Naive thymus-derived CD4-positive, alpha-beta T cell (primary cell): Measurements from ENCODE around the gene FAM20A. TPM values are rescaled to one million over a fixed set of nuclear protein-coding genes. Genes with fewer than 3 reads are reported as not detected.

Source experiments
- ATAC-seq: fragments of 150-1000 bp; cut with Tn5 transposase; 2 replicates; pipeline ENCODE4 v1.10.0; 2021; ENCODE audit warnings: mild to moderate bottlenecking, moderate library complexity
- CTCF ChIA-PET: fragments of 350-600 bp; sonication (Branson Sonifier 250); formaldehyde crosslinking; loops from one replicate; lab custom pipeline; 2021; ENCODE audit warnings: antibody characterized with exemption; lab: Charles Lee
- POLR2A ChIA-PET: fragments of 350-600 bp; sonication (Branson Sonifier 250); formaldehyde crosslinking; loops from one replicate; lab custom pipeline; 2021; ENCODE audit warnings: antibody characterized with exemption, inconsistent platforms; lab: Charles Lee
- DNase-seq, 9 donors: peaks; one replicate each; pipeline versions ENCODE4 v3.0.0 to v3.0.0-alpha.2; 2020 to 2022; ENCODE audit warnings: mixed read lengths in 1 of 9
- H3K27ac ChIP-seq: one replicate; pipeline ENCODE4 v1.7.0; 2013; ENCODE audit warnings: mild to moderate bottlenecking, low read depth, low read length, moderate library complexity
- H3K27me3 ChIP-seq, 2 donors: one replicate each; pipeline ENCODE4 v1.7.0; 2013; ENCODE audit warnings: low read length in 2 of 2, mild to moderate bottlenecking in 2 of 2, moderate library complexity in 2 of 2; ENCODE audit not compliant: control insufficient read depth in 2 of 2, insufficient read depth in 2 of 2
- H3K36me3 ChIP-seq, 3 experiments: 1 replicate in 2 of 3; 2 replicates in 1 of 3; pipeline ENCODE4 v1.7.0; 2013; ENCODE audit warnings: low read length in 3 of 3, mild to moderate bottlenecking in 3 of 3, moderate library complexity in 1 of 3; ENCODE audit not compliant: insufficient read depth in 3 of 3, control insufficient read depth in 2 of 3
- H3K4me1 ChIP-seq, 2 donors: one replicate each; pipeline ENCODE4 v1.7.0; 2013; ENCODE audit warnings: low read length in 2 of 2, mild to moderate bottlenecking in 2 of 2, moderate library complexity in 1 of 2; ENCODE audit not compliant: control insufficient read depth in 2 of 2, insufficient read depth in 2 of 2
- H3K4me3 ChIP-seq: 2 replicates; pipeline ENCODE4 v1.7.0; 2013; ENCODE audit warnings: mild to moderate bottlenecking, low read length
- H3K9me3 ChIP-seq, 3 experiments: 1 replicate in 2 of 3; 2 replicates in 1 of 3; pipeline ENCODE4 v1.7.0; 2013; ENCODE audit warnings: low read length in 3 of 3; ENCODE audit not compliant: control insufficient read depth in 2 of 3
- H3K27ac Mint-ChIP-seq, 9 donors: one replicate each; pipeline ENCODE4 v1.8.0; 2020 to 2022; ENCODE audit warnings: mixed read lengths in 9 of 9, mild to moderate bottlenecking in 8 of 9, moderate library complexity in 5 of 9, inconsistent platforms in 2 of 9
- H3K27me3 Mint-ChIP-seq, 5 donors: one replicate each; pipeline ENCODE4 v1.8.0; 2021 to 2022; ENCODE audit warnings: mixed read lengths in 5 of 5, mild to moderate bottlenecking in 1 of 5
- H3K36me3 Mint-ChIP-seq, 5 donors: one replicate each; pipeline ENCODE4 v1.8.0; 2020 to 2022; ENCODE audit warnings: mixed read lengths in 5 of 5, mild to moderate bottlenecking in 3 of 5, inconsistent platforms in 1 of 5
- H3K4me1 Mint-ChIP-seq, 7 donors: one replicate each; pipeline ENCODE4 v1.8.0; 2020 to 2022; ENCODE audit warnings: mixed read lengths in 7 of 7, mild to moderate bottlenecking in 3 of 7, inconsistent platforms in 1 of 7
- H3K4me3 Mint-ChIP-seq, 10 donors: one replicate each; pipeline ENCODE4 v1.8.0; 2020 to 2022; ENCODE audit warnings: mild to moderate bottlenecking in 10 of 10, mixed read lengths in 10 of 10, moderate library complexity in 6 of 10, inconsistent platforms in 2 of 10
- H3K9me3 Mint-ChIP-seq, 11 donors: one replicate each; pipeline ENCODE4 v1.8.0; 2020 to 2022; ENCODE audit warnings: mixed read lengths in 11 of 11, mild to moderate bottlenecking in 4 of 11, inconsistent platforms in 1 of 11, moderate library complexity in 1 of 11
- intact Hi-C, 2 donors: fragments of 100-400 bp; cut with micrococcal nuclease; formaldehyde crosslinking; loops; one replicate each; pipeline ENCODE4 v1.15.1; 2023
- polyA plus RNA-seq, 2 donors: library from polyadenylated mRNA; unstranded; fragments of 300-500 nt; fragmentation: Illumina TruSeq; gene quantifications; one replicate each; pipeline ENCODE4 v1.2.3, GENCODE V29; 2021
- total RNA-seq, 6 experiments: library from RNA in 5 of 6; stranded (reverse) in 5 of 6; gene quantifications; 1 replicate in 5 of 6; 2 replicates in 1 of 6; pipeline ENCODE4 v1.2.3 and lab custom pipeline; 2021 to 2026

The FAM20A gene
- total and polyA plus RNA-seq, 7 experiments from 2014 or later: 0.19 to 2.9 (median 0.42) TPM; not detected in 4

GRCh38 chr17:68509141-68510057 lies 91.8 kb downstream of the FAM20A start:
- H3K4me3 Mint-ChIP-seq: peak overlapping the region in 4 of 10 donors; percentile 0 to 99 (median 49)
- Histone ChIP-seq H3K36me3 (peaks cover 0 to 8% (median 0%) of the 10 kb centered on the region in 3 experiments), H3K4me1 (peaks cover 13 to 19% of the 10 kb centered on the region in 2 donors), H3K27ac (no peak overlapping the region), H3K9me3 (no peaks in the 10 kb centered on the region), H3K4me3 (no peak overlapping the region), H3K27me3 (no peaks in the 10 kb centered on the region)
- intact Hi-C loops: loop anchor here (5.0 to 10.0 kb wide), 4 partner anchors 162 to 1132 kb away; partner anchors contain the start of genes MAP2K6 (in 1 of the 2) and PITPNC1 (in 1 of the 2)
- H3K36me3 Mint-ChIP-seq: peaks cover 0 to 9% (median 0%) of the 10 kb centered on the region in 5 donors
- peaks cover 0 to 6% (median 0%) of the 10 kb centered on the region in 11 donors for H3K9me3 Mint-ChIP-seq
- H3K27ac Mint-ChIP-seq: peak overlapping the region in 7 of 9 donors; percentile 4 to 100 (median 64)
- CTCF ChIA-PET: interaction anchor here (0.6 kb wide), 1 partner anchor 279 kb away, joined by 3 read pairs; no protein-coding TSS in a partner anchor
- POLR2A ChIA-PET: no interaction called here
- peaks cover 20 to 59% (median 27%) of the 10 kb centered on the region in 7 donors for H3K4me1 Mint-ChIP-seq
- DNase-seq (no peak), ATAC-seq (no peak)
- no peaks in the 10 kb centered on the region for H3K27me3 Mint-ChIP-seq

GRCh38 chr17:68507576-68507975 lies 93.6 kb downstream of the FAM20A start:
- ChIA-PET CTCF (no interaction called here), POLR2A (no interaction called here)
- Mint-ChIP-seq H3K4me1 (peaks cover 6 to 42% (median 12%) of the 10 kb centered on the region in 7 donors), H3K4me3 (no peak overlapping the region), H3K36me3 (peaks cover 0 to 8% (median 0%) of the 10 kb centered on the region in 5 donors), H3K27me3 (no peaks in the 10 kb centered on the region), H3K9me3 (peaks cover 0 to 6% (median 0%) of the 10 kb centered on the region in 11 donors), H3K27ac (peak overlapping the region in 1 of 9 donors; percentile 18)
- Histone ChIP-seq H3K27ac (no peak overlapping the region), H3K27me3 (no peaks in the 10 kb centered on the region), H3K36me3 (peaks cover 0 to 8% (median 0%) of the 10 kb centered on the region in 3 experiments), H3K4me1 (peaks cover 6% of the 10 kb centered on the region in 2 donors), H3K4me3 (no peak overlapping the region), H3K9me3 (no peaks in the 10 kb centered on the region)
- DNase-seq: no peak
- ATAC-seq: no peak
- intact Hi-C loops: no loop called here

- DNase-seq: no peak
- peaks cover 1 to 38% (median 8%) of the 10 kb centered on the region in 7 donors for H3K4me1 Mint-ChIP-seq
- H3K27ac Mint-ChIP-seq: no peak overlapping the region
- Histone ChIP-seq H3K36me3 (no peaks in the 10 kb centered on the region), H3K9me3 (no peaks in the 10 kb centered on the region), H3K27me3 (no peaks in the 10 kb centered on the region), H3K4me1 (no peaks in the 10 kb centered on the region), H3K27ac (no peak overlapping the region), H3K4me3 (no peak overlapping the region)
- peaks cover 0 to 13% (median 0%) of the 10 kb centered on the region in 5 donors for H3K36me3 Mint-ChIP-seq
- no peak for ATAC-seq
- intact Hi-C loops: no loop called here
- ChIA-PET POLR2A (no interaction called here), CTCF (no interaction called here)
- peaks cover 0 to 4% (median 0%) of the 10 kb centered on the region in 5 donors for H3K27me3 Mint-ChIP-seq
- H3K4me3 Mint-ChIP-seq: no peak overlapping the region
- peaks cover 0 to 2% (median 0%) of the 10 kb centered on the region in 11 donors for H3K9me3 Mint-ChIP-seq
Observed at GRCh38 chr17:68505951-68506350, 95.2 kb downstream of the FAM20A start.

- Histone ChIP-seq H3K36me3 (no peaks in the 10 kb centered on the region), H3K9me3 (no peaks in the 10 kb centered on the region), H3K27me3 (no peaks in the 10 kb centered on the region), H3K4me1 (no peaks in the 10 kb centered on the region), H3K4me3 (no peak overlapping the region), H3K27ac (no peak overlapping the region)
- POLR2A ChIA-PET: no interaction called here
- ATAC-seq (no peak), DNase-seq (no peak)
- Mint-ChIP-seq H3K36me3 (peaks cover 0 to 16% (median 0%) of the 10 kb centered on the region in 5 donors), H3K9me3 (peaks cover 0 to 5% (median 0%) of the 10 kb centered on the region in 11 donors), H3K4me3 (no peak overlapping the region), H3K27ac (peak overlapping the region in 3 of 9 donors; percentile 25 to 76 (median 26)), H3K4me1 (peaks cover 10 to 36% (median 14%) of the 10 kb centered on the region in 7 donors), H3K27me3 (peaks cover 0 to 4% (median 0%) of the 10 kb centered on the region in 5 donors)
- intact Hi-C loops: no loop called here
- CTCF ChIA-PET: no interaction called here
Observed at GRCh38 chr17:68501074-68501473, 100.1 kb downstream of the FAM20A start.

GRCh38 chr17:68499587-68499986 lies 101.6 kb downstream of the FAM20A start:
- no peaks in the 10 kb centered on the region for H3K9me3 ChIP-seq
- intact Hi-C loops: no loop called here
- DNase-seq (no peak), ATAC-seq (no peak)
- Mint-ChIP-seq H3K4me1 (peaks cover 10 to 36% (median 14%) of the 10 kb centered on the region in 7 donors), H3K4me3 (no peak overlapping the region), H3K9me3 (peaks cover 0 to 5% (median 0%) of the 10 kb centered on the region in 11 donors), H3K27me3 (peaks cover 0 to 4% (median 0%) of the 10 kb centered on the region in 5 donors), H3K36me3 (peaks cover 0 to 13% (median 0%) of the 10 kb centered on the region in 5 donors), H3K27ac (peak overlapping the region in 1 of 9 donors; percentile 48)
- ChIA-PET CTCF (no interaction called here), POLR2A (no interaction called here)
- no peak overlapping the region for H3K4me3 ChIP-seq
- no peaks in the 10 kb centered on the region for H3K4me1 ChIP-seq
- H3K27ac ChIP-seq: no peak overlapping the region
- no peaks in the 10 kb centered on the region for H3K36me3 ChIP-seq
- H3K27me3 ChIP-seq: no peaks in the 10 kb centered on the region

- peak overlapping the region in 4 of 10 donors; percentile 10 to 60 (median 30) for H3K4me3 Mint-ChIP-seq
- peak; percentile 32 for ATAC-seq
- H3K36me3 Mint-ChIP-seq: peaks cover 0 to 10% (median 0%) of the 10 kb centered on the region in 5 donors
- H3K9me3 Mint-ChIP-seq: peaks cover 0 to 5% (median 0%) of the 10 kb centered on the region in 11 donors
- POLR2A ChIA-PET: no interaction called here
- H3K27ac Mint-ChIP-seq: peak overlapping the region in 2 of 9 donors; percentile 48 to 84
- Histone ChIP-seq H3K27me3 (no peaks in the 10 kb centered on the region), H3K27ac (no peak overlapping the region), H3K4me1 (no peaks in the 10 kb centered on the region), H3K4me3 (no peak overlapping the region), H3K9me3 (no peaks in the 10 kb centered on the region), H3K36me3 (no peaks in the 10 kb centered on the region)
- no peak for DNase-seq
- intact Hi-C loops: no loop called here
- peaks cover 10 to 36% (median 14%) of the 10 kb centered on the region in 7 donors for H3K4me1 Mint-ChIP-seq
- H3K27me3 Mint-ChIP-seq: peaks cover 0 to 4% (median 0%) of the 10 kb centered on the region in 5 donors
- CTCF ChIA-PET: no interaction called here
Observed at GRCh38 chr17:68498479-68499326, 102.5 kb downstream of the FAM20A start.
